ENCODE measurements around the gene AGPAT4.

AGPAT4 gene

DNA sequence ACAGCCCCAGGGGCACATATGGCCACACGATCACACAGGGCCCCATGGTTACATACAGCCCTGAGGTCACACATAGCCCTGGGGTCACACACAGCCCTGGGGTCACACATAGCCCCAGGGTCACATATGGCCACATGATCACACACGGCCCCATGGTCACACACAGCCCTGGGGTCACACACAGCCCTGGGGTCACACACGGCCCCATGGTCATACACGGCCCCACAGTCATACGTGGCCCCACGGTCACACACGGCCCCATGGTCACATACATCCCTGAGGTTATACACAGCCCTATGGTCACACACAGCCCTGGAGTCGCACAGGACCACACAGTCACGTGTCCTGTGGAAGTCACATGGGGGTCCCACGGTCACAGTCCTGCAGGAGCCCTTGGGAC lies 120.1 kb downstream of the AGPAT4 start:
- Histone ChIP-seq H3K27me3 (replicated peaks) (no peaks in the 10 kb centered on the region), H3K27ac (no peak overlapping the region), H3K4me3 (ENCODE audit: low read depth, low read length) (no peak overlapping the region), H3K36me3 (replicated peaks) (peaks cover 7% of the 10 kb centered on the region)
- TF ChIP-seq, protein P1, sequence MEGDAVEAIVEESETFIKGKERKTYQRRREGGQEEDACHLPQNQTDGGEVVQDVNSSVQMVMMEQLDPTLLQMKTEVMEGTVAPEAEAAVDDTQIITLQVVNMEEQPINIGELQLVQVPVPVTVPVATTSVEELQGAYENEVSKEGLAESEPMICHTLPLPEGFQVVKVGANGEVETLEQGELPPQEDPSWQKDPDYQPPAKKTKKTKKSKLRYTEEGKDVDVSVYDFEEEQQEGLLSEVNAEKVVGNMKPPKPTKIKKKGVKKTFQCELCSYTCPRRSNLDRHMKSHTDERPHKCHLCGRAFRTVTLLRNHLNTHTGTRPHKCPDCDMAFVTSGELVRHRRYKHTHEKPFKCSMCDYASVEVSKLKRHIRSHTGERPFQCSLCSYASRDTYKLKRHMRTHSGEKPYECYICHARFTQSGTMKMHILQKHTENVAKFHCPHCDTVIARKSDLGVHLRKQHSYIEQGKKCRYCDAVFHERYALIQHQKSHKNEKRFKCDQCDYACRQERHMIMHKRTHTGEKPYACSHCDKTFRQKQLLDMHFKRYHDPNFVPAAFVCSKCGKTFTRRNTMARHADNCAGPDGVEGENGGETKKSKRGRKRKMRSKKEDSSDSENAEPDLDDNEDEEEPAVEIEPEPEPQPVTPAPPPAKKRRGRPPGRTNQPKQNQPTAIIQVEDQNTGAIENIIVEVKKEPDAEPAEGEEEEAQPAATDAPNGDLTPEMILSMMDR (IDR thresholded peaks at IDR 0.05; ENCODE audit: low read depth, low read length, missing control alignments) = no peak
- DNase-seq = no peak
- in situ Hi-C loops (cut with HindIII; ENCODE audit: low pct_ligation_motif_present, low sequenced_read_pairs) = no loop called here

DNA sequence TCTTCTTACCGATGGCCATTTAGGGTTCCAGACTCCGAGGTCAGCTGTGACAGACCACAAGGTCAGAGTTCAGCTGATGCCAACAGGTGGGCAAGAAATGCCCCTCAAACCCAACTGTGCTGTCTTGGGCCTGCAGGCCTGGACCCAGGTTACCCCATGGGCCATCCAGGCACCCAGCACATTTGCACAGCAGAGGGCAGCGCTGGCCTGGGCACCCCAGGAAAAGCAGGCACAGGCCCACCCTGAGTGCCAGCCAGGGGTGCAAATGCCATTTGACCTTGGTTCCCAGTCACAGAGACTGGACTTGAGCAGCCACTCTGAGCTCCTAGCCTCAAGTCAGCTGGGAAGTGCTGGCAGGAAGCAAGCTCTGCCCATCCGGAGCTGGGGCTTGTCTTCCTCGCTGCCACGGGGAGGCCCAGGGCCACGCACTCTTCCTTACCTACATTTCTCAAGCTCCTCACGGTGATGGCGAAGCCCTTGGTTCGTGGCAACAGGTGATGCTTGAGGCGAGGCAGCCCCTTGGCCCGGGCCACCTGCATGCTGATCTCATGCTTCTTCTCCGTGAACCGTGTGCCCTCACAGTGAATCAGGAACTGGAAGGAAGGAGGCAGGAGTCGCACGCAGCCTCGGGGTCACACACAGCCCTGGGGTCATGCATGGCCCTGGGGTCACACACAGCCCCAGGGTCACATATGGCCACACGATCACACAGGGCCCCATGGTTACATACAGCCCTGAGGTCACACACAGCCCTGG lies 120.8 kb downstream of the AGPAT4 start:
- TF ChIP-seq, protein P1 (IDR thresholded peaks at IDR 0.05; ENCODE audit: low read depth, low read length, missing control alignments) = peak; percentile 76
- Histone ChIP-seq H3K36me3 (replicated peaks) (peaks cover 12% of the 10 kb centered on the region), H3K4me3 (ENCODE audit: low read depth, low read length) (no peak overlapping the region), H3K27ac (no peak overlapping the region), H3K27me3 (replicated peaks) (no peaks in the 10 kb centered on the region)
- no peak for DNase-seq
- in situ Hi-C loops (cut with HindIII; ENCODE audit: low pct_ligation_motif_present, low sequenced_read_pairs) = no loop called here

DNA sequence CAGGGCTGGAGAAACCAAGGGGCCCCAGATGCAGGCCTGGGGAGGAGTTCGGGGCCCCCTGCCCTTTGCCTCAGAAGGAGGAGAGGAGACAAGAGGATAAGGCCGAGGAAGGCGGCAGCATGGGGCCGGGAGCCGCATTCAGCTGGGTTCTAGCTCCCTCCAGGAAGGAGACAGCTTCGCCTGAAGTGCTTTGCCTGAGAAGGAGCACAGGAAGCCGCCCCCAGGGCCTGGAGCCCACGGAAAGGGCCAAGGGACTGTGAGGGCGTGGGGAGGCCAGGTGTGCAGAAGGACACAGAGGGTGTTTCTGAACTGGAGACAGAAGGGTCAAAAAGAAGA lies 121.4 kb downstream of the AGPAT4 start:
- Histone ChIP-seq H3K4me3 (ENCODE audit: low read depth, low read length) (no peak overlapping the region), H3K27ac (no peak overlapping the region), H3K27me3 (replicated peaks) (no peaks in the 10 kb centered on the region), H3K36me3 (replicated peaks) (peaks cover 15% of the 10 kb centered on the region)
- TF ChIP-seq, protein P1 (IDR thresholded peaks at IDR 0.05; ENCODE audit: low read depth, low read length, missing control alignments) = no peak
- no peak for DNase-seq
- in situ Hi-C loops (cut with HindIII; ENCODE audit: low pct_ligation_motif_present, low sequenced_read_pairs) = no loop called here

DNA sequence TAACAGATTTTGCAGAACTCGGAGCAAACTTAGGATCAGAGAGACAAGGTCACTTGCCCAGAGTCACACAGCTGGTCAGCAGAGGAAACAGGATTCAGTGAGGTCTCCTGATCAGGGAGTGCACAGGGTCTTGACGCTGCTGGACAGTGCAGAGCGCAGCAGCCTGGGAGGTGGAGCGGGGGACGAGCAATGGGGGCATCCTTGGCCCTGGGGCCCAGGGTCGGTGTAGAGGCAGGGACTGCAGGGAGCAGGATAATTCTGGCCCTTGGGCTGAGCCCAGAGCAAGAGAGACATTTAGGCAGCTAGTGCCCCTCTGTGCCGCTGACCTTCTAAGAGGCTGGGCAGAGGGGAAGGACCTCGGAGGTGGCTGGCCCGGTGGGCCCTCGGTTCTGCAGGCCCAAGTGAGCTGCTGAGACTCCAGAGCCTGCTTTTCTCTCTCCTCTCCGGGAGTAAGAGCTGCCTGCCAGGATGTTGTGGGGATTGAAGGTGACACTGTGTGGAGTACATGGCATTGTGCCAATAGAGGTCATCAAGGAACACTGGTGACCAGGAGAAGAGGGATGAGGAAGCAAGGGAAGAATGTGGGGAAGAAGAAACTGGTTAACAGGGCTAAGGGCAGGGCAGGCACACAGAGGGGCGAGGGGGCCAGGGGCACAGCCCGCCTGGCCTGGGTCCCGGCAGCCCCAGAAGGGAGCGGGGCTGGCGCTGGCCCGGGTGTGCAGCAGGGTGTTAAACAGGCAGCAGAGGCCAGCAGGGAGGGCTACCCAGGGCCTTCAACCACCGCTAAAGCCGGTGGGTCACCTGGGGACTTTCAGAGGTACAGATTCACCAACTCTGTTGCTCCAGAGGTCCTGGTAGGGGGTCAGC lies 122.0 kb downstream of the AGPAT4 start:
- Histone ChIP-seq H3K27ac (no peak overlapping the region), H3K4me3 (ENCODE audit: low read depth, low read length) (no peak overlapping the region), H3K27me3 (replicated peaks) (no peaks in the 10 kb centered on the region), H3K36me3 (replicated peaks) (peaks cover 16% of the 10 kb centered on the region)
- in situ Hi-C loops (cut with HindIII; ENCODE audit: low pct_ligation_motif_present, low sequenced_read_pairs) = no loop called here
- no peak for DNase-seq
- TF ChIP-seq, protein P1 (IDR thresholded peaks at IDR 0.05; ENCODE audit: low read depth, low read length, missing control alignments) = no peak

DNA sequence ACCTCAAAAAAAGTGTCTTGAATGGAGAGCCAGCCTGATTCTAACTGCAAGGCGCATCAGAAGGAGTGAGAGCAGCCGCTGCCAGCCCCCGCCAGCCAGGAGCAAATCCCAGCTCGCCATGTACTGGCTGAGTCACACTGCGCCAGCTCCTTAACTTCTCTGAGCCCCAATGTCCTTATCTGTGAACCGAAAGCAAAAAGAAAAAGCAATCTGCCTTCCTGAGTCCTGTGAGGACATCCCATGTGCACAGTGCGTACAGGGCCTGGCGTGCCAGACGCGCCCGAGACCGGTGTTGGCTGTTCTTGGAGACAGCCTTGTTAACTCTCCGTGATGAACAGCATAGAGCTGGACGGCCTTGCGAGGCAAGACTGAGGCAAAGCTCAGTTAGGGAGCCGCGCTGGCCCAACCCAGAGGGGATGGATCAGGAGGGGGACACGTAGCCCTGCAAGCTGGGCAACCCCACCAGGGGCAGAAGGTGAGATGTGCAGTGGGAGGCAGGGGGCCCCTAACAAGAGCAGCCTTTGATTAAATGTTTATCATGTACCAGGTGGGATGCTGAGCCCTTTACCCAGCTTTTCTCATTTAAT lies 122.7 kb downstream of the AGPAT4 start:
- H3K4me3 ChIP-seq (ENCODE audit: low read depth, low read length) = no peak overlapping the region
- in situ Hi-C loops (cut with HindIII; ENCODE audit: low pct_ligation_motif_present, low sequenced_read_pairs) = no loop called here
- no peak for DNase-seq
- H3K27me3 ChIP-seq (replicated peaks) = no peaks in the 10 kb centered on the region
- TF ChIP-seq, protein P1 (IDR thresholded peaks at IDR 0.05; ENCODE audit: low read depth, low read length, missing control alignments) = no peak
- H3K27ac ChIP-seq = no peak overlapping the region
- H3K36me3 ChIP-seq (replicated peaks) = peaks cover 18% of the 10 kb centered on the region
